ENCODE measurements around the gene PRELP.

The PRELP gene

DNA sequence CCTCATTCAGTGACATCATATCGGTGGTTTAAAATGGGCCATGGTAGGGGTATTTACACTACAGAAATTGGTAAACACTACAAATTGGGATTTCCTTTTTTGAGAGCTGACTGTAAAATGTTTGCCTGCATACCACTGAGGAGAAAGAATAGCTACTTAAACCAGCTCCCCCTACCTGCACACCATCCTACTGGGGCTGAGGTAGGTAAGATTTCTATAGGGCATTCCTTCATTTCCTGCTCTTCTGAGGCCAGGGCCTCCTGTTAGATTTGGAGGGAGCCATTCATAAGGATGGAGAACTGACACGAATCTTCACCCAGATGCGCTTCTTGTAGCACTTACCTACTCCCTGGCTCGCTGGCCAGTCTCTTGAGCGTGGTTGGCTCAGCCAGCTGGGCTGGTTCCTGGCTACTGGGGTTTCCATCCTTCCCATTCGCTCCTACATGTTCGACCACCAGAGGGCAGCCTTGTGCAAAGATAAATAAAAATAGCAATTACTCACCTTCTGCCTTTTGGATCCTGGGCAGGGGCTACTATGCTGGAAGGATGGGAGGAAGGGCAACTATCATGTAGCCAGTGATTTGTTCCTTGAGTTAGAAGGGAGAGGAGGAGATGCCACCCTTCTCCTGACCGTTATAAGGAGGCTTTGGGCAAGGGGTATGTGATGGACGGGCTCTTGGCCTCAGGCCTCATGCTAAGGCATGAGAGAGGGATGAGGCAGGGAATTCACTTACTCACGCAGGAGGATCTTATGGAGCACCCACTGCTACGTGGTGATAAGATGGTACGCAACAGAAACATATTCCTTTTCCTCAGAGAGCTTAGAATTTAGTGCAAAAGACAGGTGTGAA is 29.0 kb downstream of the PRELP start:
- Histone ChIP-seq H3K9ac (ENCODE audit: low read length) (peak overlapping the region; percentile 14), H3K36me3 (ENCODE audit: control insufficient read depth, insufficient read depth, low read length) (no peaks in the 10 kb centered on the region), H3K27me3 (ENCODE audit: control insufficient read depth, insufficient read depth, low read length) (no peaks in the 10 kb centered on the region), H3K4me3 (ENCODE audit: low read length) (no peak overlapping the region), H3K4me1 (ENCODE audit: control insufficient read depth, insufficient read depth, low read length) (peaks cover 58% of the 10 kb centered on the region), H3K27ac (ENCODE audit: low read depth, low read length) (peak overlapping the region; percentile 35)

DNA sequence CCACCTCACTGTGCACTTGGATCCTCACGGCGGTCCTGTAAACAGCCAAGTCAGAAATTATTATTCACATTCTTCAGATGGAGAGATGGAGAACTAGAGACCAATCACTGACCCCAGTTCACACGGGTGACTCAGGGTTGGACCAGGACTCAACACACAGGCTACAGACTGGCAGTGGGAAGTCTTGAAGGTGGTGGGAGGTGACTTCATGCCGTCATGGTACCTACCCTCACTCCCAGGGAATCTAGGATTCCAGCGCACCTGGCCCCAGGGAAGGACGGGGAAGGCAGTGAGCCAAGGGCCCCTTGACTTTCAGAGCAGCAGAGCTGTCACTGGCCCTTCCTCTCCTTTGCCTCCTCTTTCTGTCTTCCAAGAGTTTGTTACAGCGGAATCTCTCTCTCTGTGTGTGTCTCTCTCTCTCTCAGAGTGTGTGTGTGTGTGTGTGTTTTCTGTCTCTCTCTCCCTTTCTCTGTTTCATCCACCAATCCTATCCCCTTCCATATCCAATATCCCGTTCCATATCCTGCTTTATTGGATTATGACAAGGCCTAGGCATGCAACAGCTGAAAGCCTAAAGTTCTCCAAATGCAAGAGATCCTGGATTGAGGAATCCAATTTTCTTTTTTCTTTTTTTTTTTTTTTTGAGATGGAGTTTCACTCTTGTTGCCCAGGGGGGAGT is 30.1 kb downstream of the PRELP start:
- H3K4me1 ChIP-seq (ENCODE audit: control insufficient read depth, insufficient read depth, low read length): peaks cover 58% of the 10 kb centered on the region

DNA sequence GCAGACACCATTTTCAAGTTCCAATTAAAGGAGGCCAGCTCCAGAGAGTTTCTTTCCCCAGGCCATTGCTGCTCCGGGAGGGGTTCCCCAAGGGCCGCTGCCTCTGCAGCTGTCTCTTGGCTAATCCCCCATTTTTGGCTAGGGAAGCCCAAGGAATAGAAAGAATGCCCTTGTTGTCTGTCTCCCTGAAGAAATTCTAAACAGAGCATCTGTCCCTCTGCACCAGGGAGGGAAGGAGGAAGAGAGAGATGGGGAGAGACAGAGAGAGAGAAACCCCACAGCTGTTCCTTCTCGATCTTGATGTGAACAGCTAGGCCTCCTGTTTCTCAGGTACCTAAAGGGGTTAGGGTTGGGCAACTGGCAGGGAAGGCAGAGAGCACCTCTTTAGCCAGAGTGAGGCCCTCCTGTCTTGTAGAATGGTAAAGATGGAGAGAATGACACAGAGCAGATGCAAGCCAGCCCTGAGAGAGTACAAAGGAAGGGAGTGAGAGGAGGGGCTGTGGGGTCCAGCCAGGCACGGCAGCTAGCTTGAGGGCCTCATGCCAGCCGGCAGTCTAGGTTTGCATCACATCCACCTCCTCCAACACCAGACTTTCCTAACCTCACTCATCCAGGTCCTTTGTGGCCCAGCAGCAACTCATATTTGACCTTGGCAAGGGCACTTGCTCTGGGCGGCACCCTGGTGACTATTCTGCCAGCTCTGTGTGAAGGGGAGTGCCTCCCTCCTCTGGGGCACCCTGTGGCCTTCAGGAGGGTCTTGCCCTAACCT is 31.4 kb downstream of the PRELP start:
- no peaks in the 10 kb centered on the region for H3K27me3 ChIP-seq (ENCODE audit: control insufficient read depth, insufficient read depth, low read length)
- H3K27ac ChIP-seq (ENCODE audit: low read depth, low read length): peak overlapping the region; percentile 84
- H3K9ac ChIP-seq (ENCODE audit: low read length): no peak overlapping the region
- no peaks in the 10 kb centered on the region for H3K36me3 ChIP-seq (ENCODE audit: control insufficient read depth, insufficient read depth, low read length)
- no peak overlapping the region for H3K4me3 ChIP-seq (ENCODE audit: low read length)
- peaks cover 58% of the 10 kb centered on the region for H3K4me1 ChIP-seq (ENCODE audit: control insufficient read depth, insufficient read depth, low read length)

More for the DNA sequence above, 30.1 kb downstream of the PRELP start:
- H3K9ac ChIP-seq (ENCODE audit: low read length): no peak overlapping the region
- H3K27me3 ChIP-seq (ENCODE audit: control insufficient read depth, insufficient read depth, low read length): no peaks in the 10 kb centered on the region
- H3K4me3 ChIP-seq (ENCODE audit: low read length): no peak overlapping the region
- H3K36me3 ChIP-seq (ENCODE audit: control insufficient read depth, insufficient read depth, low read length): no peaks in the 10 kb centered on the region
- H3K27ac ChIP-seq (ENCODE audit: low read depth, low read length): peak overlapping the region; percentile 16

DNA sequence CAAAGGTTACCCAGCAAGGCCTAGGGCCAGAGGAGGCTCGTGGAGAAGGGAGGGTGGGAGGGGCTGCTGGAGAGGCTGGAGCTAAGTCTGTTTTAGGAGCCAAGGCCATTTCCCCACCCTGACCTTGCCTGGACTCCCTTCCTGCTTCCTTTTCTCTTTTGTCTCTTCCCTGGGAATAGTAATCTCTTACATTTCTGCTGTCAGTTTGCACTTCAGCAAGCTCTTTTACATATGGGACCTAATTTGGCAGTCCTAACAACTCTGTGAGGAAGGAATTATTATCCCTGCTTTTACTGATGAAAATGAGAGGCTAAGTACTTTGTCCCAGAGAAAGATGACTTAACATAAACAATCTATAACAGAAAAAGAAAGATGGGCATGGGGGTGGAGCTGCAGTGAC is 32.2 kb downstream of the PRELP start:
- Histone ChIP-seq H3K27ac (ENCODE audit: low read depth, low read length) (peak overlapping the region; percentile 84), H3K4me1 (ENCODE audit: control insufficient read depth, insufficient read depth, low read length) (peaks cover 59% of the 10 kb centered on the region), H3K27me3 (ENCODE audit: control insufficient read depth, insufficient read depth, low read length) (no peaks in the 10 kb centered on the region), H3K9ac (ENCODE audit: low read length) (no peak overlapping the region), H3K36me3 (ENCODE audit: control insufficient read depth, insufficient read depth, low read length) (no peaks in the 10 kb centered on the region), H3K4me3 (ENCODE audit: low read length) (no peak overlapping the region)

DNA sequence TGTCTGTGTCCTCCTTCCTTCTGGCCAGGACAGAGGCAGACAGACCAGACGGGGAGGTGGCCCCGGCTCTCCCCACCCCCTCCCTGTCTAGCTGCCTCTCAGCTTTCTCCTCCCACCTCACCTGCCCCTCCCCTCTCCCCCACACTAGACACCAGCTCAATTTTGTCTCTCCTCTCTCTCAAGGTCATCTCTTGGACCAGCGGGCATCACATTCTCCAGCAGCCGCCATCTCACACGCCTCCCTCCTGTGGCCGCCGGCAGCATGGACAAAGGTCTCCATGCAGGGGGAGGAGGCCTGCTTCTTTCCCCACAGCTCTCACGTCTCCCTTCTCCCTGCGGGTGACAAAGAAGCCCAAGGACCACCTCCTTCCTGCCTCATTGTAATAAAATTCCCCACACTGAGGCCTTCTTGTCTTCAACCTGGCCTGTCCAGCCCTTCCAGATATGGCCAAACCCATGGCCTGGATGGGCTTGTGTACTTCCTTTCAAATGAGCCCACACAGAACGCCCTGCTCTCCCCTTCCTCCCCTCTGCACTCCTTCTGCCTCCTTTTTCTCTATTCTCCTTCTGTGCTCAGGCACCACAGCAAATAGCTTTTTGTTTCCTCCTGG is 33.0 kb downstream of the PRELP start:
- peak overlapping the region; percentile 84 for H3K27ac ChIP-seq (ENCODE audit: low read depth, low read length)
- no peaks in the 10 kb centered on the region for H3K36me3 ChIP-seq (ENCODE audit: control insufficient read depth, insufficient read depth, low read length)
- H3K9ac ChIP-seq (ENCODE audit: low read length): no peak overlapping the region
- no peaks in the 10 kb centered on the region for H3K27me3 ChIP-seq (ENCODE audit: control insufficient read depth, insufficient read depth, low read length)
- peaks cover 67% of the 10 kb centered on the region for H3K4me1 ChIP-seq (ENCODE audit: control insufficient read depth, insufficient read depth, low read length)
- no peak overlapping the region for H3K4me3 ChIP-seq (ENCODE audit: low read length)

DNA sequence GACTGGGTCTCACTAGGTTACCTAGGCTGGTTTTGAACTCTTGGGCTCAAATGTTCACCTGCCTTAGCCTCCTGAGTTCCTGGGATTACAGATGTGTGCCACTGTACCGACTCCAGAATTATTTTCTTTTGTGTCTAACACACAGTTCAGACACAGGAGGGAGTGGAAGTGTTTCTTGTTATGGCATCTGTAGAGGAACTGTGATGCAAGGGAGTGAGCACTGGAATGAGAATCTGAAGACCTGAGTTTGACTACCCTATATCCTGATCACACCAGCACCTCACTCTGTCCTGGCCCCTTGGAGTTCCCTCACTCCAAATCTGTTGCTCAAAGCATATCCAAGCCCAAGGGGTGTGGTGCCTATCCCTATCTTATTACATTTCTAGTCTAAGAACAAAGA is 33.5 kb downstream of the PRELP start:
- H3K4me3 ChIP-seq (ENCODE audit: low read length): no peak overlapping the region
- H3K27ac ChIP-seq (ENCODE audit: low read depth, low read length): peak overlapping the region; percentile 84
- H3K4me1 ChIP-seq (ENCODE audit: control insufficient read depth, insufficient read depth, low read length): peaks cover 73% of the 10 kb centered on the region
- H3K9ac ChIP-seq (ENCODE audit: low read length): no peak overlapping the region
- no peaks in the 10 kb centered on the region for H3K27me3 ChIP-seq (ENCODE audit: control insufficient read depth, insufficient read depth, low read length)
- no peaks in the 10 kb centered on the region for H3K36me3 ChIP-seq (ENCODE audit: control insufficient read depth, insufficient read depth, low read length)

DNA sequence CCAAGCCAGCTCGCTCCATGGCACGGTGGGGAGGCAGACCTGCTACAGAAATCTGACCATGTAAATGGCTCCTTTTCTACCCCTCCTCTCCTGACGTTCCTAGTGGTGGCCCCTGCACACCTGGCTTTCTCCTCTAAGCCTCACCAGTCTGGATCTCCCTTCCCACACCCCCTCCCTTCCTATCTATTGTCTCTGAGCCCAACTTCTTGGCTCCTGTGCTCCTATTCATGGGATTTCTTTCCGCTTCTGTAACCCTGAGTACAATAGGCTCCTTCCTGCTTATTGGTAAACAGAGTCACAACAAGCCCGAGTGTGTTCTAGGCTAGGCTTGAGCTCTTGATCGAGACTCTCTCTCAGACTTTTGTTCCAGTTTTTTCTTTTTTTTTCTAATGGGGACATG is 35.9 kb downstream of the PRELP start:
- H3K27ac ChIP-seq (ENCODE audit: low read depth, low read length): peak overlapping the region; percentile 96
- H3K4me3 ChIP-seq (ENCODE audit: low read length): no peak overlapping the region
- no peaks in the 10 kb centered on the region for H3K36me3 ChIP-seq (ENCODE audit: control insufficient read depth, insufficient read depth, low read length)
- peaks cover 67% of the 10 kb centered on the region for H3K4me1 ChIP-seq (ENCODE audit: control insufficient read depth, insufficient read depth, low read length)
- no peaks in the 10 kb centered on the region for H3K27me3 ChIP-seq (ENCODE audit: control insufficient read depth, insufficient read depth, low read length)
- no peak overlapping the region for H3K9ac ChIP-seq (ENCODE audit: low read length)

DNA sequence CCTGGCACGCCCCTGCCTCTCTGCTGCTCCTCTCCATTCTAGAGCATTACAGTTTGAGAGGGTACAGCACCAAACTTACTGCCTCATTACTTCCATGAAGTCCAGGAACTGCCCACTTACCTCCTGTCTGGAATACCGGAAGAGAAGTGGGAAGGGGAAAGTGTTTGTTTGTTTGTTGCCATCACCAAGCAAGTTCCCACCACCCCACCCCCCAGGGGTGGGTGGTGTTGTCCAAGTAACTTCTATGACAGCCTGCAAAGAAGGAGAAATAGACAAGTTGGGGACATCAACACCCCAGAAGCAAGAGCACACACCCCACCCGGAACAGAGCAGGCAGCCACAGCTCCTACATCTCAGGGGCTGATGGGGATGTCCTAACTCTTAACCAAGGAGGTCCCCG is 36.3 kb downstream of the PRELP start:
- H3K27ac ChIP-seq (ENCODE audit: low read depth, low read length): peak overlapping the region; percentile 96

DNA sequence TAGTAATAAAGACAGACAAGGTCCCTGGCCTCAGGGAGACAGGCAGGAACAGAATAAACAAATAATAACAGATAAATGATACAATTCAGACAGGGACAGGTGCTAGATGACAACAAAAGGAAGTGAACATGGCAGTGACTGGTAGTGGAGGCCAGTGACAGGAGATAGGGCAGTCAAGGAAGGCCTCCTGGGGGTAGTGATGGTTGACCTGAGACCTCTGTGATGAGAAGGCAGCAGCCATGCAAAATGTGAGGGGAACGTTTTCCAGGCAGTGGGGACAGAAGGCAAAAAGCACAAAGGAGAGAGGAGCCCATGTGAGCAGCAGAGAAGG is 36.9 kb downstream of the PRELP start:
- Histone ChIP-seq H3K4me1 (ENCODE audit: control insufficient read depth, insufficient read depth, low read length) (peaks cover 58% of the 10 kb centered on the region), H3K4me3 (ENCODE audit: low read length) (no peak overlapping the region), H3K9ac (ENCODE audit: low read length) (peak overlapping the region; percentile 64), H3K27me3 (ENCODE audit: control insufficient read depth, insufficient read depth, low read length) (no peaks in the 10 kb centered on the region), H3K36me3 (ENCODE audit: control insufficient read depth, insufficient read depth, low read length) (no peaks in the 10 kb centered on the region), H3K27ac (ENCODE audit: low read depth, low read length) (peak overlapping the region; percentile 96)

More for the DNA sequence above, 36.3 kb downstream of the PRELP start:
- H3K36me3 ChIP-seq (ENCODE audit: control insufficient read depth, insufficient read depth, low read length): no peaks in the 10 kb centered on the region
- no peaks in the 10 kb centered on the region for H3K27me3 ChIP-seq (ENCODE audit: control insufficient read depth, insufficient read depth, low read length)
- H3K4me3 ChIP-seq (ENCODE audit: low read length): no peak overlapping the region
- peaks cover 63% of the 10 kb centered on the region for H3K4me1 ChIP-seq (ENCODE audit: control insufficient read depth, insufficient read depth, low read length)
- no peak overlapping the region for H3K9ac ChIP-seq (ENCODE audit: low read length)

DNA sequence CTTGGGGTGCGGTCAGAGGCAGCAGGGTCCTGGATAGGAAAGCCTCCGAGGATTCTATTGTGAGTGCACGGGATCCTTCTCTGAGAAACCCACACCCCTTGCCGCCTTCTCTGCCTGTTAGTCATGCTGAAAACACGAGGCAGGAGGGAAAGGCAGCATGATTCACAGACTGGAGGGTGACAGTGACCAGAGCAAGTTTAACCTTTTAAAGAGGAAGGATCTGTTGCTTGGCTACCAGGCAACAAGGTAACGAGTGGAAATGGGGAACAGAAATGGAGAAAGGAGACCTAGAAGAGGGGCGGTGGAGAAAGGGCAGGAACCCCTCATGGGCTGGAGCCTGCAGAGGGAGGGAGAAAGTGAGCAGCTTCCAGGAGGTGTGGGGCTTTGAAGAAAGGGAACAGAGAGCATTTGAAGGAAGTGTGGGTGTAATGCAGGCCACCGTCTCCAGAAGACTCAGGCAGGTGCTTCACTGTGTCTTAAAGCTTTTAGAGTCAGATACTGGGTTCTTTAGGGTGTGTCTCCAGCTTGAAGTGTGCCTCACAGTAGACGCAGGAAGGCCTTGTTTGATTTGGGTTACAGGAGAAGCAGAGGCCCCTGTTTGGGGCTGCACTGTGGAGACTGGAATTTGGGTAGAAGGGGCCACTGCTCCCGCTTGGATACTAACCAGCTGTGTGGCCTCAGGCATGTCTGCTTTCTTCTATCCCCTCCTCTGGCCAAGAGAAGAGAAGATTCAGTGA is 37.4 kb downstream of the PRELP start:
- Histone ChIP-seq H3K9ac (ENCODE audit: low read length) (no peak overlapping the region), H3K27ac (ENCODE audit: low read depth, low read length) (peak overlapping the region; percentile 96), H3K36me3 (ENCODE audit: control insufficient read depth, insufficient read depth, low read length) (no peaks in the 10 kb centered on the region), H3K4me1 (ENCODE audit: control insufficient read depth, insufficient read depth, low read length) (peaks cover 53% of the 10 kb centered on the region), H3K27me3 (ENCODE audit: control insufficient read depth, insufficient read depth, low read length) (no peaks in the 10 kb centered on the region), H3K4me3 (ENCODE audit: low read length) (peak overlapping the region; percentile 13)

DNA sequence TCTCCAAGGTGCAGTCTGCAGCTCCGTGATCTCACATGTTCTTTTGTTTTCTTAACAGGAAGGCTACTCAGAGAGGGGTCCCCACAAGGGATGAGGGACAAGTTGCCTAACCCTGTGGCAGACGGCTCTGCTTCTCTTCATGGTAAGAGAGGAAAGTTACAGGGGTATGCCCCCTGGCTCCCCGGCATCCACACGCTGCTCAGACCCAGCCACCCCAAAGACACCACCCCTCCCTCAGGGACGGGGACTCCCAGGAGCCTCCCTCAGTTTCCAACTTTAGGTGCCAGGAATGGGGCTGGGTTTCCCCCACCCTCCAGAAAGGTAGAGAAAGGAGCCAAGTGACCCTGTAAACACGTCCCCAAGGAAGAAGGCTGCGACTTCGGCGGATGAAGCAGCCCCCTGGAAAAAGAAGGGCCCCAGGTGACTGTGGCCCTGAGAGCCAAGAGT is 38.0 kb downstream of the PRELP start:
- no peak overlapping the region for H3K9ac ChIP-seq (ENCODE audit: low read length)
- H3K4me1 ChIP-seq (ENCODE audit: control insufficient read depth, insufficient read depth, low read length): peaks cover 47% of the 10 kb centered on the region
- H3K27me3 ChIP-seq (ENCODE audit: control insufficient read depth, insufficient read depth, low read length): no peaks in the 10 kb centered on the region
- no peaks in the 10 kb centered on the region for H3K36me3 ChIP-seq (ENCODE audit: control insufficient read depth, insufficient read depth, low read length)
- peak overlapping the region; percentile 13 for H3K4me3 ChIP-seq (ENCODE audit: low read length)
- H3K27ac ChIP-seq (ENCODE audit: low read depth, low read length): peak overlapping the region; percentile 96

All from rectal smooth muscle tissue (tissue), 1 donor.